Measurements from ENCODE around the gene TTI1.

GRCh38 chr20:37954190-37954589 lies 79.1 kb downstream of the TTI1 start:
- TF ChIP-seq, protein P1, sequence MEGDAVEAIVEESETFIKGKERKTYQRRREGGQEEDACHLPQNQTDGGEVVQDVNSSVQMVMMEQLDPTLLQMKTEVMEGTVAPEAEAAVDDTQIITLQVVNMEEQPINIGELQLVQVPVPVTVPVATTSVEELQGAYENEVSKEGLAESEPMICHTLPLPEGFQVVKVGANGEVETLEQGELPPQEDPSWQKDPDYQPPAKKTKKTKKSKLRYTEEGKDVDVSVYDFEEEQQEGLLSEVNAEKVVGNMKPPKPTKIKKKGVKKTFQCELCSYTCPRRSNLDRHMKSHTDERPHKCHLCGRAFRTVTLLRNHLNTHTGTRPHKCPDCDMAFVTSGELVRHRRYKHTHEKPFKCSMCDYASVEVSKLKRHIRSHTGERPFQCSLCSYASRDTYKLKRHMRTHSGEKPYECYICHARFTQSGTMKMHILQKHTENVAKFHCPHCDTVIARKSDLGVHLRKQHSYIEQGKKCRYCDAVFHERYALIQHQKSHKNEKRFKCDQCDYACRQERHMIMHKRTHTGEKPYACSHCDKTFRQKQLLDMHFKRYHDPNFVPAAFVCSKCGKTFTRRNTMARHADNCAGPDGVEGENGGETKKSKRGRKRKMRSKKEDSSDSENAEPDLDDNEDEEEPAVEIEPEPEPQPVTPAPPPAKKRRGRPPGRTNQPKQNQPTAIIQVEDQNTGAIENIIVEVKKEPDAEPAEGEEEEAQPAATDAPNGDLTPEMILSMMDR (IDR thresholded peaks at IDR 0.05) = no peak
- TF ChIP-seq POLR2A (IDR thresholded peaks at IDR 0.05) = no peak
- no peak for TF ChIP-seq POLR2AphosphoS5 (IDR thresholded peaks at IDR 0.05)

Measured in stomach (tissue), 4 donors.